ENCODE results near the gene KLC4.

DNA sequence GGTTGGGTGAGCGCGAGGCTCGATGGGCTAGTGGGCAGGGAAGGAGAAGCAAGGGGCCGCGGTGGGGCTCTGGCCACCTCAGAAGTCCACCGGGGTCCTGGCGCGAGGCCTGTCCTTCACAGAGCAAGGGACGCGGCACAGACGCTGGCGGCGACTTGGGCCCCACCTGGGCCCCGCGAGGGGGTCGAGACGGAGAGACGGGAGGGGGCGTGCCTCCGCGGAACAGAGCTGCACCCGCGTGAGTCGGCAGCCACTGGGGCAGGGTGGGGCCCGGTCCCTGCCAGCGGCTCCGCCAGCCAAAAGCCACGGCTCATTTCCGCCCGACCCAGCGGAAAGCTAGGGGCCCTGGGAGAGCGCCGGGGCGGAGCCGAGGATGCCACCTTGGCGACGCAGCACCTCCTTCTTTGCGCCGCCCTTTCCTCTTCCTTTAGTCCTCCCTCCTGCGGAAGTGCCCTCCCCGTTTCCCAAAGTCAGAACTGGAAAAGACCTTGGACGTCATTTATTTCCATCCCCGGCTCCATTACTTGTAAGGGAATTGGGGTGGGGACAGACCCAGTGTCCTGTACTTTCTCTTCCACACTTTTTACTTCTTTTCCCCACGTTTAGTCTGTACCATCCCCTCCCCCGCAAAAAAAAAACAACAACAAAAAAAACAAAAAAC is 5.8 kb upstream of the KLC4 start, which contains the start of gene CUL7:
- TF ChIP-seq, protein P1, sequence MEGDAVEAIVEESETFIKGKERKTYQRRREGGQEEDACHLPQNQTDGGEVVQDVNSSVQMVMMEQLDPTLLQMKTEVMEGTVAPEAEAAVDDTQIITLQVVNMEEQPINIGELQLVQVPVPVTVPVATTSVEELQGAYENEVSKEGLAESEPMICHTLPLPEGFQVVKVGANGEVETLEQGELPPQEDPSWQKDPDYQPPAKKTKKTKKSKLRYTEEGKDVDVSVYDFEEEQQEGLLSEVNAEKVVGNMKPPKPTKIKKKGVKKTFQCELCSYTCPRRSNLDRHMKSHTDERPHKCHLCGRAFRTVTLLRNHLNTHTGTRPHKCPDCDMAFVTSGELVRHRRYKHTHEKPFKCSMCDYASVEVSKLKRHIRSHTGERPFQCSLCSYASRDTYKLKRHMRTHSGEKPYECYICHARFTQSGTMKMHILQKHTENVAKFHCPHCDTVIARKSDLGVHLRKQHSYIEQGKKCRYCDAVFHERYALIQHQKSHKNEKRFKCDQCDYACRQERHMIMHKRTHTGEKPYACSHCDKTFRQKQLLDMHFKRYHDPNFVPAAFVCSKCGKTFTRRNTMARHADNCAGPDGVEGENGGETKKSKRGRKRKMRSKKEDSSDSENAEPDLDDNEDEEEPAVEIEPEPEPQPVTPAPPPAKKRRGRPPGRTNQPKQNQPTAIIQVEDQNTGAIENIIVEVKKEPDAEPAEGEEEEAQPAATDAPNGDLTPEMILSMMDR (IDR thresholded peaks at IDR 0.05): no peak
- no peak for TF ChIP-seq POLR2A (IDR thresholded peaks at IDR 0.05)
